Lower leg skin (tissue), 3 donors: ENCODE data around the gene HSD11B2.

Experiments
- CTCF ChIP-seq, 3 donors: fragments of 450-650 bp; IDR thresholded peaks; one replicate each; pipeline ENCODE4 v1.5.1; 2016; ENCODE audit warnings: antibody characterized with exemption in 3 of 3, mild to moderate bottlenecking in 3 of 3, moderate library complexity in 2 of 3
- POLR2A ChIP-seq, 2 donors: fragments of 450-650 bp; IDR thresholded peaks; one replicate each; pipeline ENCODE4 v1.6.1; 2016 to 2017; ENCODE audit warnings: antibody characterized with exemption in 2 of 2, mild to moderate bottlenecking in 1 of 2, moderate library complexity in 1 of 2

DNA sequence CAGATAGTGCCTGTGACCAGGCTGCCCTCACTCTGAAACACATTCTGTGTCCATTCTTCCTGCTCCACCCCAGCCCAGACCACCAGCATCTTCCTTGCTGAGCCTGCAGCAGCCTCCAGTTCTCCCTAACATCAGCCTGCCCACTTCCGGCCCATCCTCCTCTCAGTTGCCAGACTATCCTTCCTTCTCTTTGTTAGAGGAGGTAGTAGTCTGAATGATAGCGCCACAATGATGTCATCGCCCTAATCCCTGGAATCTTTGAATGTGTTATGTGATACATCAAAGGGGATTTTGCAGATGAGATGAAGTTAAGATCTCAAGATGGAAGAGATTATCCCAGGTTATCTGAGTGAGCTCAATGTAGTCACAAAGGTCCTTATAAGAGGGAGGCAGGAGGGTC is 11.4 kb upstream of the HSD11B2 start:
- no peak for TF ChIP-seq CTCF (IDR thresholded peaks at IDR 0.05)
- TF ChIP-seq POLR2A (IDR thresholded peaks at IDR 0.05), result no peak
